ENCODE measurements around the gene ODC1.

The ODC1 gene

DNA sequence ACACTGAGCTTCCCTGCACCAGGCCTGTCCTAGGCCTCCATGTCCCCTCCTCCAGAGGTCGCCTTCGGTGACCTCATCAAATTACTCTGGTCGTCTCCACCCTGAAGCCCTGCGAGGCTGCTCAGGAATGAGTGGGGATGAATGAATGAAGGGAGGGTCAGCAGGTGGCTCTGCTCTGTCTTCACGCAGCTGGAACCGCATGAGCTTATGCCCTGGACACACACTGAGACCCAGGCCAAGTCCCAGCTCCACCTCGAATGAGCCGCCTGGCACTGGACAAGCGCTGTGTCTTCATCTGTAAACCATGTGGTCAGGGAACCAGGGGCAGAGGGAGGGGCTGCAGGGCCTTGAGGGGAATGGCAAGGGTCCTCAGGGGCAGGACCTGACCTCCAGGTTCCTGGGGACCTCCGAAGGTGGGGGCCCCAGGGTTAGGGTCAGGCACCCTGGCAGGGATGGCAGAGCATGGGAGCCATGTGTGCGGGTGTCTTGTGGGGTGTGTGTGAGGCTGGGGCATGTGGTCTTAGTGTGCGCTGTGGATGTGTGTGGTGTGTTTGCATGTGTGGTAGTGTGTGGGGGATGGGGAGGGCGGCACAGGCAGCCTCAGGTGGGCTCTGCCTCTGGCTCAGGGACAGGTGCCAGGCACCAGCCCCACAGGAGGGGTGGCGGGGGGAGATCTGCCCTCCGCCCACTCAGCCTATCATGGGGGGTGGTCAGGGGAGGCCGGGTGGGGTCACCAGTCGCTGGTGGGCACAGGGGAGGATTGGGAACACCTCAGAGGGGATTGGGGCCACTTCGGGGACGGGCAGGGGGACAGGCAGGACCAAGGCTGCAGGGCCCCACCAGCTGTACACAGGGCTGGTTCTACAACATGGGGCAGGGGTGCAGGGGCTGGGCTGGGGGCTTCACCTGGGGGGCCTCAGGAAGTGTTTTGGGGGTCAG, 13.9 kb downstream of the ODC1 start:
- no peak for DNase-seq (ENCODE audit: low spot score)

DNA sequence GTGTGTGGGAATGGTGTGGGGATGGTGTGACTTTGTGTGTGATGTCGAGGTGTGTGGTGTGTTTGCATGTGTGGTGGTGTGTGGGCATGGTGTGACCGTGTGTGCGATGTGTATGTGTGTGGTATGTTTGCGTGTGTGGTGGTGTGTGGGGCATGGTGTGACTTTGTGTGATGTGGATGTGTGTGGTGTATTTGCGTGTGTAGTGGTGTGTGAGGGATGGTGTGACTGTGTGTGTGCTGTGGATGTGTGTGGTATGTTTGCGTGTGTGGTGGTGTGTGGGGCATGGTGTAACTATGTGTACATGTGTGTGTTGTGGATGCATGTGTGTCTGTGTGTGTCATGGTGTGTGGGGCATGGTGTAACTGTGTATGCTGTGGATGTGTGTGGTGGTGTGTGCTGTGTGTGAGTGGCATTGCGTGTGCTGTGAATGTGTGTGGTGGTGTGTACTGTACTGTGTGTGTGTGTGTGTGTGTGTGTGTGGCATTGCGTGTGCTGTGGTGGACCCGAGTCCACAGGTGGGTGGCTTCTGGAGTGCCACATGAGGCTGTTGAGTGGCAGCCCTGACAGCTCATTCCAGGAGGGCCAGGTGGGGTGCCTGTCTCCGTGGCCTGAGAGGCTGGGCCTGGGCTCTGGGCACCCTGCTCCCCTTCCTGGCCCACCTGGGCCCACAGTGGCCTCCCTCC, 14.7 kb downstream of the ODC1 start:
- no peak for DNase-seq (ENCODE audit: low spot score)

DNA sequence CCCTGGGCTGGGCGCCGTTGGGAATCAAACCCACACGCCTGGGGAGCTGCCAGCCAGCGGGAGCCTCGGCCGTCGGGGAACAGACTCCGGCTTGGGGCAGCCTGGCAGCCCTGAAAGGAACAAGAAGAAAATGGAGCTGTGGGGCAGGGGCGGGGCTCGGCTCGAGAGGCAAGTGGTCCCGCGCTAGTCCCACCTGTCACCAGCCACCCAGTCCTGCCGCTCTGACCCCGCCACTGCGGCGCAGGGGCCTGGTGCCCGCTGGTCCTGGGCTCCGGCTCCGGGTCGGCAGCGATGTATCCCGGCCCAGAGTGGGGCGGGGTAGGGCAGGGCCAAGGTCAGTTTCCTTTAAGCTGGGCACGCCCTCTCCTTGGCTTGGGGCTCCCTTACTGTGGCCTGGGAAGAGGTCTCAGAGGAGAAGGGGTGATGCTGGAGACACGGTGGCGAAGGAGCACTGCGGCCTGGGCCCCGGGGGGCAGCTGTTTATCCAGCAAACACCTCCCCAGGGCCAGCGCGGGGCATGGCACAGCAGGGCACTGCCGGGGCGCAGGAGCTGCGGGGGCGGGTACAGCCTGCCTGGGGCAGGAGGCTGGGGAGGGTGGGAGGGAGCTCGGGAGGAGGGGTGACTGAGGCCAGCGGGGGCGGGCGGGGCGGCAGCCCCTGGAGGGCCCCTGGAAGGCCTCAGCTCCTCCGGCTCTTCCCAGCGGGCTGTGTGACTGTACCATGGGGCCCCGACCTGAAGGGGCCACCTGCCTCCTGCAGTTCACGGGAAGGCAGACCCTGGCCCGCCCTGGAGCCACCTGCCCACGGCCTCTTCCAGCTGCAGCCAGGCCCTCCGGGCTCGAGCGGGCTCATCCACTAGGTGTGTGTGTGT, 15.6 kb downstream of the ODC1 start:
- no peak for DNase-seq (ENCODE audit: low spot score)

DNA sequence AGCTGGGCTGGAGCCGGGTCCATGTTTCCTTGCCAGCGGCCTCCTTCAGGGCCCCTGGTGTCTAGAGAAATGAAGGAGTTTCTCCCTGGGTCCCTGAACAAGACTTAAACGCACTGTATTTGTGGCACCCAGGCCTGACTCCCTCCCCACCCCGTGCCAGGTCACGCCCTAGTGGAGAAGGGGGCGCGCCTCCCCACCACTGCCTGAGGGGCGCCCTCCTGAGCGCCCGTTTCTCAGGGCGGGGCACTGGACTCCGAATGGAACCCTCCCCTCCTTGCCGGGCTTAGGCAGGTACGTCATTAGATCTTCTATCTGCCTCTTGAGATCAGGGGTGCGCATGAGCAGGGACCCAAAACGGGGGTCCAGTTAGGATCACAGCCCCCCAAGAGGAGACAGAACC, 16.3 kb downstream of the ODC1 start:
- DNase-seq (ENCODE audit: low spot score): no peak

DNA sequence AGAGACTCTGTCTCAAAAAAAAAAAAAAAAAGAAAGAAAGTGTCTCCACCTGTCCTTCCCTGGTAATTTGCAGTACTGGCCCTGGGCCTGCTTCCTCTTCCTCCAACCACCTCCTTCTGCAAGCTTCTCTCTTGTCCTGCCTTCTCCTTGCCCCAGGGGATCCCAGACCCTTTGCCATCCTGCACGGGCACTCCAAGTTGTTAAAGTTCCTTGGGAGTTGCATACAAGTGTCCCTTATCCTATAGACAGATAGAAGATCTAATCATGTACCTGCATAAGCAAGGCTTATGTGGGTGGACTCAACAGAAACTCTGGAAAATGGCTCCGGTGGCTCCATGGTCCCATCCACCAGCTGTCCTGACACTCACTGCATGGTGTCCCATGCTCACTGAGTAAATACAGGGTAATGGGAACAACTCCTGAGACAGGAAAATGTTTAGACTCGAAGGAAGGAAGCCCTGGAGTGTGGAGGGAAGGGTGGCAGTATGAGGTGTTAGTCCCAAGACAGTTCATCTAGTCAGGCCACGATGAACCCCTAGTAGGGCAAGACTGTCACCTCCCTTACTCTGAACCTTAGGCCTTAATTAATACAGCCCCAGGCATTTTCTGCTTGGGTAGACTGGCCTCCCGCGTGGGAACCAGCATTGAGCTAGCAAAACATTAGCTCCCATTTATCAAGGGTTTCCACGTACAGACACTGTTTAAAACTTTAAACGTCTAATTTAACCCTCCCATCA, 17.1 kb downstream of the ODC1 start:
- no peak for DNase-seq (ENCODE audit: low spot score)

DNA sequence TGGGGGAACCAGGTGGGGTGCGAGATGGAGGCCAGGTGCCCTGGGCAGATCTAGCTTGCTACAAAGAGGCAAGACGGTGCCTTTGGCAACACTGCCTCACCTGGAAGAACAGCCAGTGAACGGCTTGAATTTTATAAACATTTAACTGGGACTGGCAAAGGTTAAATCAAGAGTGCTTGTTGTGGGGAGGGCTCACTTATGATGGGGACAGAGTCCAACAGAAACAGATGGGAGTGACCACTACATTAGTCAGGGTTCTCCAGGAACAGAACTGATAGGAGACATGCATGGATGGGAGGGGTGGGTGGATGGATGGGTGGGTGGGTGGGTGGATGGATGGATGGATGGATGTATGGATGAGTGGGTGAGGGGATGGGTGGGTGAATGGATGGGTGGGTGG, 19.2 kb downstream of the ODC1 start:
- DNase-seq (ENCODE audit: low spot score): no peak

DNA sequence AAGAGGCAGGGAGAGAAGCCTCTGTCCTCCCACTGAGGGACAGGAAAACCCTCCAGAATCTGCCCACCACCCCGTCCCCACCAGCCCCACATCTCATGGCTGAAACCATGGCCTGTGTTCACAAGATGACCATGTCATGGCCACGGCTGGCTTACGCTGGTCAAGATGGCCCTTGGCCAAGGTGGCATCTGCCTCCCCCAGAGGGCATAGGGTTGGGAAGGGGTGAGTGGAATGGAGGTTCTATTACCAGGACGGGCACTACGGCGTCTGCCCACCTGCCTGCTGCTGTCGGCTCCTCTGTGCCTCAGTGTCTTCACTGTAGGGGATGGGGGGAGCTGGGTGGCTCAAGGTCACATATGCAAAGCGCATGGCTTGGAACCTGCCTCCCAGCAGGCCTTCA, 19.8 kb downstream of the ODC1 start:
- DNase-seq (ENCODE audit: low spot score): no peak

DNA sequence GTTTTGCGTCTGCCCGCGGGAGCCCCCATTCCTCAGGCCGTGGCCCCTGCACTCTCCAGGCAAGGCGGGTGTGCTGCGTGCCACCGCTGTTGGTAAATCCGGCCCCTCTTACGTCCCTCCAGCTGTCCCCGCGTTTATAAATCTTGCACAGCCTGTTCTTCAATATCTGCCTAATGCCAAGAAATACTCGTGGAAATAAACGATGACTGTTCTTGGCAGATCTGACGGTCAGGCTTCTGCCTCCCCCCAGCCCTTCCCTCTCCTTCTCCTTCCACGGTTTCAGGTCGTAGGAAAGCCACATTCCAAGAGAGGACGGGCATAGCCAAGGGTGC, 20.5 kb downstream of the ODC1 start:
- no peak for DNase-seq (ENCODE audit: low spot score)

DNA sequence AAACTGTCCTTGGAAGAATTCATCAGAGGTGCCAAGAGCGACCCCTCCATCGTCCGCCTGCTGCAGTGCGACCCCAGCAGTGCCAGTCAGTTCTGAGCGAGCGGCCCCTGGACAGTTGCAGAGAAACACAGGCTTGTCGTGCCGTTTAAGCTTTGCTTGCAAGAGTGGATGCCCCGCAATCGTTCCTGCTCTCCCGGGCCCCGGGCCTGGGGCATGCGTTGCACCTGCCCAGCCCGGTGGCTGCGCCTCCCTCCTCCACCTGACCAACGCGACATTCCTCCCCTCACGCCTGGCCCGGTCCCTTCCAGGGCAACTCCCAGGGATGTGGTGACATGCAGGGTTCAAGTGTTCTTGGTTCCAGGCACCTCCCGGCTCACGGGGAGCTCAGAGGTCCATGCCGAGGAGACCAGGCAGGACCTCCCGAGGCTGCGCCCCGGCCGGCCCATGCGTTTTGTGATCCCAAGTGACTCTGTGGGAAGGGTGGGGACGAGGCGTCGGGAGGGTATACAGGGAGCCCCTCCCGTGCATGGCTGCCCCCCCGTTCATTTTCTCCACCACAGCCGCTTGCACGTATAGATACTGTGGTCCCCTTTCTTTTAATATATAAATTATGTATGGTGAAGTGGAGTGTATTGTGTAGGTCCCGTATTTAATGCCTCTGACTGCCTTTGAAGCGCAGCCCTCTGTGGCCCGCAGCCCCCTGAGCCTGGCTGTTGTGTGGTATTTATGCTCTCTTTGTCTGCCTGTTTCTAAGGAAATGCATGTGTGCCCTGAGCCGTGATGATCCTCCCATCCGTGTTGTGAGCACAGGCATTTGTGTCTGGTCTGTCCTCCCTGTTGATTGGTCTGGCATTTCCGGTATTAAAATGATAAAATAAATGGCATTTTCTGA, 21.2 kb downstream of the ODC1 start:
- DNase-seq (ENCODE audit: low spot score): no peak

DNA sequence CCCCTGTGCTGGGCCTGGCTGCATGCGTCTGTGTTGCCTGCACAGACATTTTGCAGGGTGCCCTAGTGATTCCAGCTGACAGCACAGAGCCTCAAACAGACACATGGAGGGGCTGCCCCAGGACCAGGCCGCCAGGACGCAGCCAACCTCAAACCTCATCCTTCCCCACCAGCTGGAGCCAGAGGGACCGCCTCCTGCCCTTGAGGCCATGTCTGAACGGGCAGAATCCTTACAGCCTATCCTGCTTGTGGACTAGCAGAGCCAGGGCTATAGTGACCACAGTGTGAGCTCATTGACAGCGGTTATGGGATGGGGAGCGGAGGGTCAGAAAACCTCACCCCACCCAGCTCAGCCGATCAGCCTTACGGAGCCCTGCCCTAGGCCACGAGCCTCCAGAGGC, 22.4 kb downstream of the ODC1 start:
- DNase-seq (ENCODE audit: low spot score): no peak

DNA sequence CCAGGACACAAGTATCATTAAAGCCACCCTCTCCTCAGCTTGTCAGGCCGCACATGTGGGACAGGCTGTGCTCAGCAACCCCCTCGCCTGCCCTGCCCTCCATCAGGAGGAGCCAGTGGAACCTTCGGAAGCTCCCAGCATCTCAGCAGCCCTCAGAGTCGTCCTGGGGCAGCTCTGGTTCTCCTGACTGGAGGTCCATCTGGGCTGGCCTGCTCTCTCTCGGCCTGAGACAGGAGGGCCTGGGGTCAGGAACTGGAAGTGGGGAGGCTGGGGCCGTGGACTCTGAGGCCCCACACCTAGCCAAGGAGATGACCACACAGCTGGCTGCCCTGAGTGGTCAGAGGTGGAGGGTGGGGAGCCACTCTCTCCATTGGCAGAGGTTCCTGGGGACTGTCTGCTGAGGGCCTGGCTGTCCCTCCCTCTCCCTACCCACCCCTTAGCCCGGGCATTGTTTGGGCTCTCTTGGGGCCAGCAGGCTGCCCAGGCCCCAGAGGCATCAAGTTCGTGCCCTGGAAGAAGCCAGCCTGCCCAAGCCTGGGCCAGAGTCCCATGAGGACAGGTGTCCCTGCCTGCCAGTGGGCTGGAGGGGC, 23.1 kb downstream of the ODC1 start:
- DNase-seq (ENCODE audit: low spot score): no peak

DNA sequence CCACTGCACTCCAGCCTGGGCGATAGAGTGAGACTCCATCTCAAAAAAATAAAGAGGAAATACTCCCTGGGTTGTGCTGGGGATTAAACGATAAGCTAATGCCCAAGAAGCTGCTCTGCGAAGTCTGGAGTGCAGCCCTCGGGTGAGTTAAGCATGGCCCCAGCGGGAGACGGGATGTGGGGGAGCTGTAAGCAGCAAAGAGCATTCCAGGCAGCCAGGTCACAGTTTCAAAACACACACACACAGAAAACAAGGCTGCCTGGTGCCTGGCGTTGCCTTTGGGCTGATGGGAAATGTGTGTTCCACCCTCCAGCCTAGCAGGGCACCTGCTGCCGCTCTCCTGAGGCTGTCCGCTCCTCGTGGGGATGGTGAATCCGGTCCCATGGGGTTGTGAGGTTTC, 24.1 kb downstream of the ODC1 start:
- DNase-seq (ENCODE audit: low spot score): no peak

DNA sequence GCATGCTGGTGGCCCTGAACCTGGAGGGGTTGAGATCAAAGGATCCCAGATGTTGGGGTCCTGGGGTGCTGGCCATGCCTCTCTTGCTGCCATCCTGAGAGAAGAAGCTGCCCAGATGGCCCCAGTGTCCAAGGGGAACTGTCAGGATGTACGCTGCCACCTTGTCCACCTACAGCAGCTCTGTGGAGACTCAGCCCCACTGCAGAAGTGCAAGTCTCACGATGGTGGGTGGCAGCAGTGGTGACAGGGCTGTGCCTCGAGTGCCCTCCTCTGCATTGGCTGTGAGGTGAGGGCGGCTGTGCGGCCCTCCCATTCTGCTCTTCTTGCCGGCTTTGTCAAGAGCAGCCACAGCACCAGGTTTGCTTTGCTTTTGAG, 24.7 kb downstream of the ODC1 start:
- no peak for DNase-seq (ENCODE audit: low spot score)

DNA sequence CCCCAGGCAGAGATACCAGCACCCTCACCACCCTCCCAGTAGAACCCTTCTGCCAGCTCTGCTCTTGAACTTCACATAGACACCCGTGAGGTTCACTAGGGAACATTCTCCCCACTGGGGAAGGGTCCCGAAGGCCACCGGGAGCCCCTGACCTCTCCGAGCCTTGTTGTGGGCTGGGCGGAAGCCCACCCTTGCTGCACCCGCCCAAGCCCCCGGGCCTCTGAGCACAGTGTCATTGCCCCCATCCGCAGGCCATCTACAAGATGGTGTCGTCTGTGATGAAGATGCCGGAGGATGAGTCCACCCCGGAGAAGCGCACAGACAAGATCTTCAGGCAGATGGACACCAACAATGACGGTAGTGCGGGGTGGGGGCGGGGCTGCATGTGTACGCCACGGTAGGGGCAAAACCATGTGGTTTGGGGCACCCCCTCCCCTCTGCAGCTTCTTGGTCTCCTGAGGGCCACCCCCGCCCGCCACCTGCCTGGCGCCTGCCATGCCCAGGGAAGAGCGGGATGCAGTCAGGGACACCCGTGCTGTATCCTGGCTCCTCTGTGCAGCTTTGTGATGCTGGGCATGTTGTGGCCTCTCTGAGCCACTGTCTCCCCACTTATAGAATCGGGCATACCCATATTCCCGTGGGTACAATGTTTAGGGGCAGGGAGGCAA, 25.3 kb downstream of the ODC1 start:
- DNase-seq (ENCODE audit: low spot score): no peak

DNA sequence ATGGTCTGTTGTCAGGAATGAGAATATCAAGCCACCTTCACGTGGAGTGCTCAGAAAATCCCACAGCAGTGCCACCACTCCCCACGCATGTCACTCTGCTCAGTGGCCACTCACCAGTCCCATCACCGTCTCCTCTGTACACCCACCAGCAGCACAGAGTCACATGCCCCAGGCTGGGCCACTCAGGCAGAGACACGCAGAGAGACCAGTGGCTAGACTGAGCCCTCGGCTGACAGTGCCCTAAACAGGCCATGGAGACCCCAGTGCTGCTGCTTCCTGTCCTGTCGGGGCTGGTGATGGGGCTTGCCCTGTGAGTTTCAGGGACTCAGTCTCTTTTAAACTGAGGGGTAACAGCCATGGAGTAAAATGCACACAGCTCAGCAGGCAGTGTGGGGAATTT, 25.9 kb downstream of the ODC1 start:
- no peak for DNase-seq (ENCODE audit: low spot score)

DNA sequence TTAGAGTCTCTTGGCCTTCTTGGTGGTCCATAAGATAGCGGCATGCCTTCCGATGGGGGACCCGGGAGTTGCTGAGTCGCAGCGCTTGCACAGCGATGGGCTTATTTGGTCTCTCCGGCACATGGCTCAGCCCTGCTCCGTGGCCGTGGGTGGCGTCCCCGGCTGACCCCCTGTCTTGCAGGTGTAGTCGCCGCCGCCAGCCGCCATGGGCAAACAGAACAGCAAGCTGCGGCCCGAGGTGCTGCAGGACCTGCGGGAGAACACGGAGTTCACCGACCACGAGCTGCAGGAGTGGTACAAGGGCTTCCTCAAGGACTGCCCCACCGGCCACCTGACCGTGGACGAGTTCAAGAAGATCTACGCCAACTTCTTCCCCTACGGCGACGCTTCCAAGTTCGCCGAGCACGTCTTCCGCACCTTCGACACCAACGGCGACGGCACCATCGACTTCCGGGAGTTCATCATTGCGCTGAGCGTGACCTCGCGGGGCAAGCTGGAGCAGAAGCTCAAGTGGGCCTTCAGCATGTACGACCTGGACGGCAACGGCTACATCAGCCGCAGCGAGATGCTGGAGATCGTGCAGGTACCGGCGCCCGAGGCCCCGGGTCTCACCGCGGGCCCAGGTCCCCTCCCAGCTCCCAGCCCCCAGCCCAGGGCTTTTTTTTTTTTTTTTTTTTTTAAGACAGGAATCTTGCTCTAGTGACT, 28.4 kb downstream of the ODC1 start:
- DNase-seq (ENCODE audit: low spot score): no peak

DNA sequence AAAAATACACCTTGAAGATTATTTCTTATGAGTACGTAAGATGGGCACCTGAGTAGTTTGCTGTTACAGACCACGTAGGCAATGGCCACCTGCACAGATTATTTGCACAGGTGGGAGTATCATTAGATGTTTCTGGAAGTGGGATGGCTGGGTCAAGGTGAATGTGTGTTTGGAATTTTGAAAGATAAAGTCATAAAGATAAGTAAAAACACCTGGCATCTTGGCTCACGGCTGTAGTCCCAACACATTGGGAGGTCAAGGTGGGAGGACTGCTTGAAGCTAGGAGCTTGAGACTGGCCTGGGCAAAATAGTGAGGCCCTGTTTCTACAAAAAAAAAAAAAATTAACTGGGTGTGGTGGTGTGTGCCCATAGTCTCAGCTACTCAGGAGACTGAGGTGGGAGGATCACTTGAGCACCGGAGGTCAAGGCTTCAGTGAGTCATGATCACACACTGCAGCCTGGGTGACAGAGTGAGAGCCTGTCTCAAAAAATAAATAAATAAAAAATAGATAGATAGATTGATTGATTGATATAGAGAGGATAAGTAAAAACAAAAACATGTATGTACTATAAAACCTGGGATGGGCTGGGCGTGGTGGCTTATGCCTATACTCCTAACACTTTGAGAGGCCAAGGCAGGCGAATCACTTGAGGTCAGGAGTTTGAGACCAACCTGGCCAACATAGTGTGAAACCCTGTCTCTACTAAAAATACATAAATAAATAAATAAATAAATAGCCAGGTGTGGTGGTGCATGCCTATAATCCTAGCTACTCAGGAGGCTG, 30.4 kb downstream of the ODC1 start:
- no peak for DNase-seq (ENCODE audit: low spot score)

DNA sequence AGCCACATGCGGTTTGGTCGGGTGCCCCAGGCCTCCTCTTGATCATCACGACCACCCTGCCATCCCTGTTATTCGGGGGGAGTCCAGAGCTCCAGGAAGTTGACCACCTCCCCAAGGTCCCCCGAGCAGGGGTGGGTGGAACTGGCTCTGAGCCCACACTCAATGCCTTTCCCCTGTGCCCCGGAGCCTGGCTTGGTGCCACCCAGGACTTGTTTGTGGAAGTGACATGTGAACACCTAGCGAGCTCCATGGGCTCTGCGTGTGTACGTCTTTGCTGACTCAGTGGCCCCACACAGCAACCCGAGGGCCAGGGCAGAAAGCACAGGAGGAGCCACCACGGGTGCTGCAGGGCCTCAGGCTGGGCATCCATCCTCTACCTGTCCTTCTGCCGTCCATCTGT, 32.5 kb downstream of the ODC1 start:
- DNase-seq (ENCODE audit: low spot score): no peak

DNA sequence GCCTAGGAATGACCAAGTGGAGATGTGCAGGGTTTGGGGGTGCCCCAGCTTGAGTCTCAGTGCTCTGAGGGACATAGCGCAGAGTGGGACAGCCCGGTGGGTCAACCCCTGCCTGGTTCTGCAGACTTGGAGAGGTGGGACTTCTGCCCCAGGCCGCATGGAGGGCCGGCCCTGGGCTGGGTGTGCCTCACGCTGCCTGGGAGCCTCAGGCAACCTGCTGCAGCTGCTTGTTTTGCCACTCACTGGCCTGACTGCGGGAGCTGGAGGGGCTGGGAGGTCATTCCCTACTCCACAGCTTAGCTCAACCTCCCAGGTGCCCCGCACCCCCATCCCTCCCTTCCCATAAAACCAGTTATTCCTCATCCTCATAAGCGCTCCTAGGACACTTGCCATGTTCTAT, 33.1 kb downstream of the ODC1 start:
- no peak for DNase-seq (ENCODE audit: low spot score)
